Measurements from ENCODE around the gene MGAT2.

MGAT2 gene

GRCh38 chr14:49581209-49582112 lies 39.1 kb upstream of the MGAT2 start:
- Histone ChIP-seq H3K27me3 (ENCODE audit: insufficient read depth, low read length) (no peaks in the 10 kb centered on the region), H2AFZ (ENCODE audit: insufficient read depth, low read length, poor library complexity) (no peak overlapping the region), H4K91ac (ENCODE audit: low read depth, low read length) (no peak overlapping the region), H3K27ac (ENCODE audit: low read depth, low read length) (no peak overlapping the region), H2AK5ac (ENCODE audit: low read length) (no peak overlapping the region), H3K18ac (ENCODE audit: low read length) (no peak overlapping the region), H3K79me1 (ENCODE audit: low read length) (peaks cover 7% of the 10 kb centered on the region), H3K23ac (ENCODE audit: low read length) (no peak overlapping the region), H4K8ac (ENCODE audit: low read depth, low read length) (no peak overlapping the region), H2BK120ac (ENCODE audit: insufficient read depth, low read length, poor library complexity) (no peak overlapping the region), H4K12ac (ENCODE audit: low read depth, low read length) (no peak overlapping the region), H2BK12ac (ENCODE audit: low read length) (no peak overlapping the region), H3K36me3 (ENCODE audit: control insufficient read depth in 1 of 2, insufficient read depth in 2 of 2, low read length in 2 of 2) (peaks cover 19 to 28% of the 10 kb centered on the region in 2 experiments), H3K14ac (ENCODE audit: low read length) (no peak overlapping the region), H3K4ac (ENCODE audit: low read depth, low read length) (no peak overlapping the region), H3K79me2 (ENCODE audit: control insufficient read depth, insufficient read depth, low read length, poor library complexity) (peaks cover 16% of the 10 kb centered on the region), H3K4me3 (ENCODE audit: low read depth, low read length) (no peak overlapping the region), H3K9ac (ENCODE audit: low read length) (no peak overlapping the region), H3K4me2 (ENCODE audit: low read length) (no peak overlapping the region), H3K4me1 (ENCODE audit: control insufficient read depth in 1 of 2, insufficient read depth in 2 of 2, low read length in 2 of 2) (peaks cover 0 to 7% of the 10 kb centered on the region in 2 experiments), H3K9me3 (ENCODE audit: insufficient read depth, low read depth, low read length) (no peaks in the 10 kb centered on the region), H2BK5ac (ENCODE audit: low read depth, low read length, poor library complexity) (no peak overlapping the region)
- no CpG with 5 or more reads among the region's 9 CpGs for WGBS (ENCODE audit: extremely low coverage, insufficient coverage, insufficient read length)
- DNase-seq = no peak

GRCh38 chr14:49582113-49582977 lies 38.3 kb upstream of the MGAT2 start:
- Histone ChIP-seq H3K9ac (ENCODE audit: low read length) (no peak overlapping the region), H3K36me3 (ENCODE audit: control insufficient read depth in 1 of 2, insufficient read depth in 2 of 2, low read length in 2 of 2) (peaks cover 16 to 21% of the 10 kb centered on the region in 2 experiments), H2AFZ (ENCODE audit: insufficient read depth, low read length, poor library complexity) (no peak overlapping the region), H3K14ac (ENCODE audit: low read length) (no peak overlapping the region), H3K27me3 (ENCODE audit: insufficient read depth, low read length) (no peaks in the 10 kb centered on the region), H3K9me3 (ENCODE audit: insufficient read depth, low read depth, low read length) (no peaks in the 10 kb centered on the region), H3K4me3 (ENCODE audit: low read depth, low read length) (no peak overlapping the region), H4K8ac (ENCODE audit: low read depth, low read length) (no peak overlapping the region), H2BK120ac (ENCODE audit: insufficient read depth, low read length, poor library complexity) (no peak overlapping the region), H3K4me1 (ENCODE audit: control insufficient read depth in 1 of 2, insufficient read depth in 2 of 2, low read length in 2 of 2) (peaks cover 0 to 7% of the 10 kb centered on the region in 2 experiments), H3K18ac (ENCODE audit: low read length) (no peak overlapping the region), H4K91ac (ENCODE audit: low read depth, low read length) (no peak overlapping the region), H3K4ac (ENCODE audit: low read depth, low read length) (no peak overlapping the region), H4K12ac (ENCODE audit: low read depth, low read length) (no peak overlapping the region), H2AK5ac (ENCODE audit: low read length) (no peak overlapping the region), H3K23ac (ENCODE audit: low read length) (no peak overlapping the region), H2BK12ac (ENCODE audit: low read length) (no peak overlapping the region), H3K27ac (ENCODE audit: low read depth, low read length) (no peak overlapping the region), H2BK5ac (ENCODE audit: low read depth, low read length, poor library complexity) (no peak overlapping the region), H3K79me2 (ENCODE audit: control insufficient read depth, insufficient read depth, low read length, poor library complexity) (peaks cover 16% of the 10 kb centered on the region), H3K4me2 (ENCODE audit: low read length) (no peak overlapping the region), H3K79me1 (ENCODE audit: low read length) (peaks cover 7% of the 10 kb centered on the region)
- no peak for DNase-seq
- no CpG with 5 or more reads among the region's 4 CpGs for WGBS (ENCODE audit: extremely low coverage, insufficient coverage, insufficient read length)

DNA sequence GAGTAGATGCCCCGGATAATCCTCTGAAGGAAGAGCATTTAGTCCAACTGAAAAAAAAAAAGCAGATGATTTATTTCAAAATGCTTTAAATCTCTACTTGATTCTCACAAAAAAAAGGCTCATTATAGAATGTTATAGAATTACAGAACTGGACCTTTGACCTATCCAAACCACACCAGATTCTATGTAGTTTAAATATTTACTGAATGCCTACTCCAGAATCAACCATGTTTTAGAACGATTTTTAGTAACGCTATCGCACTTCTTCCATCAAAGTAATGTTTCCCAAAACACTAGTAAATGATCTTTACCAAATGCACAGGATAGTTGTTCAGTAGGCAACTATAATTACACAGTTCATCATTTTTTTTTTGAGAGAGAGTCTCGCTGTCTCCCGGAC lies 37.0 kb upstream of the MGAT2 start:
- no peaks in the 10 kb centered on the region for H3K9me3 ChIP-seq (ENCODE audit: insufficient read depth, low read depth, low read length)
- DNase-seq = no peak
- no peak overlapping the region for H2BK120ac ChIP-seq (ENCODE audit: insufficient read depth, low read length, poor library complexity)
- peaks cover 7% of the 10 kb centered on the region for H3K79me1 ChIP-seq (ENCODE audit: low read length)
- no peak overlapping the region for H3K18ac ChIP-seq (ENCODE audit: low read length)
- H3K27me3 ChIP-seq (ENCODE audit: insufficient read depth, low read length) = no peaks in the 10 kb centered on the region
- H2AFZ ChIP-seq (ENCODE audit: insufficient read depth, low read length, poor library complexity) = no peak overlapping the region
- peak overlapping the region; percentile 37 for H3K4ac ChIP-seq (ENCODE audit: low read depth, low read length)
- WGBS (ENCODE audit: extremely low coverage, insufficient coverage, insufficient read length) = no CpG with 5 or more reads among the region's 6 CpGs
- no peak overlapping the region for H4K12ac ChIP-seq (ENCODE audit: low read depth, low read length)
- peaks cover 0 to 7% of the 10 kb centered on the region in 2 experiments for H3K4me1 ChIP-seq (ENCODE audit: control insufficient read depth in 1 of 2, insufficient read depth in 2 of 2, low read length in 2 of 2)
- H2BK5ac ChIP-seq (ENCODE audit: low read depth, low read length, poor library complexity) = no peak overlapping the region
- H3K14ac ChIP-seq (ENCODE audit: low read length) = no peak overlapping the region
- H3K4me2 ChIP-seq (ENCODE audit: low read length) = no peak overlapping the region
- no peak overlapping the region for H3K23ac ChIP-seq (ENCODE audit: low read length)
- no peak overlapping the region for H2BK12ac ChIP-seq (ENCODE audit: low read length)
- no peak overlapping the region for H3K4me3 ChIP-seq (ENCODE audit: low read depth, low read length)
- no peak overlapping the region for H2AK5ac ChIP-seq (ENCODE audit: low read length)
- H3K27ac ChIP-seq (ENCODE audit: low read depth, low read length) = no peak overlapping the region
- peaks cover 16% of the 10 kb centered on the region for H3K79me2 ChIP-seq (ENCODE audit: control insufficient read depth, insufficient read depth, low read length, poor library complexity)
- H3K36me3 ChIP-seq (ENCODE audit: control insufficient read depth in 1 of 2, insufficient read depth in 2 of 2, low read length in 2 of 2) = peaks cover 14 to 17% of the 10 kb centered on the region in 2 experiments
- no peak overlapping the region for H3K9ac ChIP-seq (ENCODE audit: low read length)
- no peak overlapping the region for H4K91ac ChIP-seq (ENCODE audit: low read depth, low read length)
- no peak overlapping the region for H4K8ac ChIP-seq (ENCODE audit: low read depth, low read length)

GRCh38 chr14:49584058-49584457 lies 36.5 kb upstream of the MGAT2 start:
- Histone ChIP-seq H2BK5ac (ENCODE audit: low read depth, low read length, poor library complexity) (no peak overlapping the region), H3K36me3 (ENCODE audit: control insufficient read depth in 1 of 2, insufficient read depth in 2 of 2, low read length in 2 of 2) (peaks cover 14 to 17% of the 10 kb centered on the region in 2 experiments), H4K12ac (ENCODE audit: low read depth, low read length) (no peak overlapping the region), H3K9me3 (ENCODE audit: insufficient read depth, low read depth, low read length) (no peaks in the 10 kb centered on the region), H3K79me1 (ENCODE audit: low read length) (peaks cover 7% of the 10 kb centered on the region), H3K9ac (ENCODE audit: low read length) (peak overlapping the region; percentile 70), H3K27ac (ENCODE audit: low read depth, low read length) (no peak overlapping the region), H3K14ac (ENCODE audit: low read length) (no peak overlapping the region), H3K27me3 (ENCODE audit: insufficient read depth, low read length) (no peaks in the 10 kb centered on the region), H3K18ac (ENCODE audit: low read length) (no peak overlapping the region), H3K4me2 (ENCODE audit: low read length) (peak overlapping the region; percentile 60), H2AFZ (ENCODE audit: insufficient read depth, low read length, poor library complexity) (no peak overlapping the region), H3K79me2 (ENCODE audit: control insufficient read depth, insufficient read depth, low read length, poor library complexity) (peaks cover 16% of the 10 kb centered on the region), H2BK12ac (ENCODE audit: low read length) (no peak overlapping the region), H3K4ac (ENCODE audit: low read depth, low read length) (peak overlapping the region; percentile 37), H3K23ac (ENCODE audit: low read length) (no peak overlapping the region), H2BK120ac (ENCODE audit: insufficient read depth, low read length, poor library complexity) (no peak overlapping the region), H4K91ac (ENCODE audit: low read depth, low read length) (no peak overlapping the region), H3K4me3 (ENCODE audit: low read depth, low read length) (peak overlapping the region; percentile 51), H2AK5ac (ENCODE audit: low read length) (no peak overlapping the region), H3K4me1 (ENCODE audit: control insufficient read depth in 1 of 2, insufficient read depth in 2 of 2, low read length in 2 of 2) (peaks cover 0 to 7% of the 10 kb centered on the region in 2 experiments), H4K8ac (ENCODE audit: low read depth, low read length) (no peak overlapping the region)
- DNase-seq = no peak
- WGBS (ENCODE audit: extremely low coverage, insufficient coverage, insufficient read length) = no CpG with 5 or more reads among the region's 11 CpGs
